H7 (cell line): ENCODE results near the gene SLC16A7. TPM values are rescaled to one million over a fixed set of nuclear protein-coding genes. Genes with fewer than 3 reads are reported as not detected.
"Not testable (repeated sequence)": the region's sequence is repeated elsewhere in the genome, so short reads cannot be mapped to it uniquely, and the experiment has no call there.

Experiments used
- DNase-seq: peaks from one replicate; pipeline ENCODE4 v3.0.0; 2012
- H3K27me3 ChIP-seq: 2 replicates; pipeline ENCODE4 v1.6.0; 2011; ENCODE audit warnings: mild to moderate bottlenecking, low read length; ENCODE audit not compliant: control insufficient read depth, insufficient read depth
- H3K36me3 ChIP-seq: replicated peaks from 2 replicates; pipeline ENCODE4 v1.5.1; 2011; ENCODE audit warnings: low read length; ENCODE audit not compliant: control insufficient read depth, insufficient read depth
- H3K4me3 ChIP-seq: 2 replicates; pipeline ENCODE4 v1.5.1; 2011; ENCODE audit warnings: low read depth, mild to moderate bottlenecking, control low read depth, low read length, moderate library complexity; ENCODE audit not compliant: insufficient read depth
- total RNA-seq: library from RNA; depleted of rRNA; stranded (reverse); fragments of >200 nt; shearing (Covaris generic); gene quantifications from 2 replicates; pipeline ENCODE4 v1.2.3, GENCODE V29; 2014

The SLC16A7 gene
- total RNA-seq, 1 experiment from 2014 or later: 2.4 TPM

GRCh38 chr12:59717436-59717835, 121.6 kb downstream of the SLC16A7 start:
- no peaks in the 10 kb centered on the region for H3K27me3 ChIP-seq
- H3K4me3 ChIP-seq: no peak overlapping the region
- no peaks in the 10 kb centered on the region for H3K36me3 ChIP-seq
- no peak for DNase-seq

GRCh38 chr12:59719701-59720100, 123.9 kb downstream of the SLC16A7 start:
- Histone ChIP-seq H3K4me3 (no peak overlapping the region), H3K27me3 (no peaks in the 10 kb centered on the region), H3K36me3 (no peaks in the 10 kb centered on the region)
- DNase-seq: no peak

GRCh38 chr12:59723520-59723919, 127.7 kb downstream of the SLC16A7 start:
- H3K27me3 ChIP-seq: no peaks in the 10 kb centered on the region
- no peaks in the 10 kb centered on the region for H3K36me3 ChIP-seq
- H3K4me3 ChIP-seq: no peak overlapping the region
- DNase-seq: no peak

- no peak for DNase-seq
- no peaks in the 10 kb centered on the region for H3K27me3 ChIP-seq
- H3K36me3 ChIP-seq: no peaks in the 10 kb centered on the region
- H3K4me3 ChIP-seq: no peak overlapping the region
These were observed 128.3 kb downstream of the SLC16A7 start for GRCh38 chr12:59724011-59724695.

- no peak for DNase-seq
- H3K4me3 ChIP-seq: no peak overlapping the region
- no peaks in the 10 kb centered on the region for H3K27me3 ChIP-seq
These were observed 137.4 kb downstream of the SLC16A7 start for GRCh38 chr12:59733200-59733599.

GRCh38 chr12:59734371-59734770, 138.5 kb downstream of the SLC16A7 start:
- H3K36me3 ChIP-seq: no peaks in the 10 kb centered on the region
- no peak overlapping the region for H3K4me3 ChIP-seq

More at GRCh38 chr12:59733200-59733599, 137.4 kb downstream of the SLC16A7 start:
- H3K36me3 ChIP-seq: no peaks in the 10 kb centered on the region

GRCh38 chr12:59735231-59735630, 139.4 kb downstream of the SLC16A7 start:
- no peak overlapping the region for H3K4me3 ChIP-seq
- no peak for DNase-seq
- H3K36me3 ChIP-seq: no peaks in the 10 kb centered on the region
- H3K27me3 ChIP-seq: no peaks in the 10 kb centered on the region

More at GRCh38 chr12:59734371-59734770, 138.5 kb downstream of the SLC16A7 start:
- no peaks in the 10 kb centered on the region for H3K27me3 ChIP-seq
- DNase-seq: no peak

- H3K4me3 ChIP-seq: no peak overlapping the region
- no peak for DNase-seq
- H3K36me3 ChIP-seq: no peaks in the 10 kb centered on the region
- H3K27me3 ChIP-seq: no peaks in the 10 kb centered on the region
These were observed 140.5 kb downstream of the SLC16A7 start for GRCh38 chr12:59736359-59736758.

GRCh38 chr12:59736786-59737185, 141.0 kb downstream of the SLC16A7 start:
- Histone ChIP-seq H3K36me3 (no peaks in the 10 kb centered on the region), H3K27me3 (no peaks in the 10 kb centered on the region), H3K4me3 (no peak overlapping the region)
- DNase-seq: no peak

GRCh38 chr12:59737725-59738463, 142.1 kb downstream of the SLC16A7 start:
- no peak for DNase-seq
- no peaks in the 10 kb centered on the region for H3K27me3 ChIP-seq
- H3K4me3 ChIP-seq: no peak overlapping the region
- no peaks in the 10 kb centered on the region for H3K36me3 ChIP-seq

- H3K27me3 ChIP-seq: no peaks in the 10 kb centered on the region
- no peaks in the 10 kb centered on the region for H3K36me3 ChIP-seq
- no peak for DNase-seq
- no peak overlapping the region for H3K4me3 ChIP-seq
These were observed 147.0 kb downstream of the SLC16A7 start for GRCh38 chr12:59742841-59743240.

- Histone ChIP-seq H3K27me3 (no peaks in the 10 kb centered on the region), H3K36me3 (no peaks in the 10 kb centered on the region), H3K4me3 (no peak overlapping the region)
- no peak for DNase-seq
These were observed 148.7 kb downstream of the SLC16A7 start for GRCh38 chr12:59744564-59744963.

- not testable (repeated sequence) for H3K27me3 ChIP-seq, H3K4me3 ChIP-seq, DNase-seq, H3K36me3 ChIP-seq
These were observed 155.3 kb downstream of the SLC16A7 start for GRCh38 chr12:59751091-59751490.

GRCh38 chr12:59761542-59761941, 165.7 kb downstream of the SLC16A7 start:
- Histone ChIP-seq H3K27me3 (no peaks in the 10 kb centered on the region), H3K4me3 (no peak overlapping the region), H3K36me3 (no peaks in the 10 kb centered on the region)
- no peak for DNase-seq

GRCh38 chr12:59763835-59764234, 168.0 kb downstream of the SLC16A7 start:
- H3K27me3 ChIP-seq: no peaks in the 10 kb centered on the region
- H3K4me3 ChIP-seq: no peak overlapping the region
- DNase-seq: no peak
- H3K36me3 ChIP-seq: no peaks in the 10 kb centered on the region
